ENCODE data around the gene SPRING1.
A peak's percentile ranks its signal among the peaks of the same experiment; 100 is the strongest.

SPRING1 gene

DNA sequence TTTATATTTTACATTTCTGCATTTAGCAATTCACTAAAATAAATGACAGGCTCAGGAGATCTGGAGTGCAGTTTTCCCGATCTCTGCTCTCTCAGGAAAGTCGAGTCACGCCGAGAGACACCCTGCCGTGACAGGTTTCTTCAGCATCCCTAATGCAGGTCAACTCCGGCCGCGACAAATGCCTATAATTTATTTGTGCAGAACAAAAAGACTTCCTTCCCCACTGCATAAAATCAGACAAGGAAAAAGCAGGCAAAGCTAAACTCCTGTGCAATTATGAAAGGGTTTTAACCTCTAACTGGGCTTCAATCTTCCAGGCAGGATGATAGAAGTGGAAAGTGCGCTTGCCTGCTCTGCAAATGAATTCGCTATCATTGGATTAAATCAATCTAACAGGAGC is 28.1 kb downstream of the SPRING1 start:
- DNase-seq (ENCODE audit: low spot score), result no peak

DNA sequence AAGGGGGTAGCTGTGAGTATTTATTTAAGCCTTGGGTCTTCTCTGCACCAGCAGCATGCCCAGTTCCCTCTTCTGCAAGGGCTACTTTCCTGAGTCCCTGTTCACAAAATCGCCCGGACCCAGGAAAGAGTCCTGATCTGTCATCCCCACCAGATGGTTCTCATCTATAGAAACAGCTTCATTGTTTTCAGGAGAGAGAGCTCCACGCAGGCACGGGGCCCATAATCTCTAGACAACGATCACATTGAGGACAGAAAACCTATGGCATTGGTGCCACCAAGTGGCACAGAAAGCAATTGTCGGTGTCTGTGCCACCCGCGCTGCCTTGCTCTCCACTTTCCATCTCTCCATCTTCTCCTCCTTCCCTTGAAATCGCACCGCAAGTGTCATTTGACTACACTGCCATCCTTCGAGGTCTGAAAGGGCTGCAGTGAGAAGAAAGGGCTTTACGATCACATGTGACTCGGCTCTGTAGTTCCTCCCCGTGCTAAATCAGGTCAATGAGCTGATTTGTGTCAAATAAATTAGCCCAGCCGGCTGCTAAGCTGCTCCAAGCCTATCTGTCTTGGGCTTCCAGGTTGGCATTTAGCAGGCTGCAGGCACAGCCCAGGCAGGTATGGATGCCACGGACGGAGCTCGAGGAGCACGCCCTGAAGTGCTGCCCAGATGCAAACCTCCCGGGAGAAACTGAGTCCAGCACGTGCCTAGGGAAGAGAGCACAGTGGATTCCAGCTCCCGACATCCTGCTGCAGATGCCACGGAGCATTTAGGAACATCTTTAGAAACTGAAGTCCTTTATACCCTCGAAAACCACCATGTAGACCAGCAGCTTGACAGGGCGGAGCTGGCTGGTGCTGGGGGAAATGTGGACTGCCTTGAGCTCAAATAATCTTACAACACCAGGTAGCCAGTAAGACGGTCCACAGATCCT is 28.8 kb downstream of the SPRING1 start:
- DNase-seq (ENCODE audit: low spot score), result peak; percentile 65

DNA sequence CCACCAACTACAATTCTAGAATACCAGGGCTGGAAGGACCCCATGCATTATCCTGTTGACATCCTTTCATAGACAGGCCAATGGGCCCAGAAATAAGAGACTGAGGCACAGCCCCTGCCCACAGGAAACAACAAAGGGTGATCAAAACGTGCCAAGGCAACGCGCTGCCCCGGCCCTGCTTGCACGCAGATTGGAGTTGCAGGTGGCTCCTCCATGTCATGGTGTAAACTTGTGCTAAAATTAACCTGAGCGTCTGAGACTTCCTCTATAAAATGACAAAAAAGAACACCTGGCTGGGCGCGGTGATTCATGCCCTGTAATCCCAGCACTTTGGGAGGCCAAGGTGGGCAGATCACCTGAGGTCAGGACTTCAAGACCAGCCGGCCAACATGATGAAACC is 30.1 kb downstream of the SPRING1 start:
- DNase-seq (ENCODE audit: low spot score), result no peak

DNA sequence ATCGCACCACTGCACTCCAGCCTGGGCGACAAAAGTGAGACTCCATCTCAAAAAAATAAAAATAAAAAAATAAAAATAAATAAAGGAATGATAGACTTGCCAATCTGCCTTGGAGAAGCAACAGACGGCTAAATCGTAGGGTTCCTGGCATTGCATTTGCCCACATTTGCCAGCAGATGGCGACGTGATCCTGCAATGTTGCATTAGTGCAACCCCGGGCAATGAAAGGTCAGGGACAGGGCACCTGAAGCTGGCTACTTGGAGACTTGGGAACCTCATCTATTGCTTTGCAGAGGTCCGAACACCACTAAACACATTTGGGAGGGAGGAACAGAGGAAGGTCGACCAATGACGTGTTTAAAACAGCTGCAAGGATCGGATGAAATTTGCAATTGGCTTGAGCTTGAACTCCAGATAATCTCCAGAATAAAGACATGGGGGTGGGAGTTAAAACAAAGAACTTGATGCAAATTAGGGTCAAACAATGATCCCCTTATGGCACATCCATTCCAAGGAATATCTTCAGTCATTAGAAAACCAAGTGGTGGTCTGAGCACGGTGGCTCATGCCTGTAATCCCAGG is 34.6 kb downstream of the SPRING1 start:
- peak; percentile 70 for DNase-seq (ENCODE audit: low spot score)

DNA sequence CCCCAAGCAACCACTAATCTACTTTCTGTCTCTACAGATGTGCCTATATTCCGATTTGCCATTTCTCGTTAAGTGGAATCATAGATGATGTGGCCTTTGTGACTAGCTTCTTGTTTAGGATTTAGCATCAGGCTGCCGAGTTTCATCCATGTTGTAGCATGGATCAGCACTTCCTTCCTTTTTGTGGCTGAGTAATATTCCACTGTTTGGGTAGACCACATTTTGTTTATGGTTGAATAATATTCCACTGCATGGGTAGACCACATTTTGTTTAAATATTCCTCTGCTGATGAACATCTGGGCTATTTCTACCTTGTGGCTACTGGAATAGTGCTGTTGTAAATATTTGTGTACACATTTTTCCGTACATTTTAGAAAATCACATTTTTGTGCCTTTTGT is 36.4 kb downstream of the SPRING1 start:
- no peak for DNase-seq (ENCODE audit: low spot score)

DNA sequence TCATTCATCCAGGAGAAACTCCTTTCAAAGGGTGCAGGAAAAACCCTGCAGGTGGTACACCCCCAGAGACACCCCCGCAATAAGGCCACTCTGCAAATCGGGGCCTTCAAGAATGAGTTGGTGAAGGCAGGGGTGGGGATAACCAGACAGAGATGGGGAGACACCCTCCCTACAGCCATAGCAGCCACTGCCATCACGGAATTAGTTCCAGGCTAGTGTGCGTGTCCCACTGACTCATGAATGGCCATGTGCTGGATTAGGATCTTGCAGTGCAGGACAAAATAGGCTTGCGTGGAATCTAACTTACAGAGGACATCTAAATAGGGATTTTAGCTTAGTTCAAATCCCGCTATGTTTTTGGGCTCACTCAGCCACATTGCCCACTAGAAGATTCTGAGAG is 37.8 kb downstream of the SPRING1 start:
- DNase-seq (ENCODE audit: low spot score), result no peak

DNA sequence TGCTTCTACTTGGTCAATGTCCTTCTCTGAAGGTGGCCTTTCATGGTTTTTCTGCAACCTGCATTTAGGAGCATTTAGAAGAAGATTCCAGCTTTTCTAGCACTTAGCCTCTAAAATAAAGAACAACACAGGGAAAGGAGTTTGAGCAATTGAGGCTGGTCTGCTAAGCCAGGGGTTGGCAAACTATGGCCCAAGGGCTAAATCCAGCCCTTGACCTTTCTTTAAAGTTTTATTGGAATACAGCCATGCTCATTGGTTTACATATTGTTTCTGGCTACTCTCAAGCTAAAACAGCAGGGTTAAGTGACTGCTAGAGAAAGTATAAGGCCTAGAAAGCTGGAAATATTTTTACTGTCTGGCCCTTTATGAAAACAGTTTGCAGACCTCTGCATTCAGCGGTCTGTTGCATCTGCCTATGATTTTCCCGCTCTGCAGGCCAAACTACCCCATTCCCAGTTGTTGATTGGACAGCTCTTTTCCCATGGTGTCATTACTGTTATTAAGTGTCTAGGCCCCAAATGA is 39.3 kb downstream of the SPRING1 start:
- no peak for DNase-seq (ENCODE audit: low spot score)

DNA sequence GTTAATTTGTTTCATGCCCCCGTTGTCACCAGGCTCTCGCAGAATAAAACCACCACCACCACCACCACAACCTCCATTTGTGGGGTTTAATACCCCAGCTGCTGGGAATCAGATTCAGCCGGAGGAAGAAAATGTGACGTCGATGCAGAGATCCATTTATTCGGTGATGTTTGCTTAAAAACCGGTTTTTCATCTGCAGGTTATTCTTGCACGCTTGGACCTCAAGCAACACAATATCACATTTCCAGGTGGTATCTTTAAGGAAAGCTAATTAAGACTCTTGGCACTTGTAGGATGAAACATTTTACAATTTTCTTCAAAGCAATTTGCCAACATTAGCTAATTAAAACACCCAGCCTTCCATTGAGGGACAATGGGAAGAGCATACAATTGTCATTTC is 39.8 kb downstream of the SPRING1 start:
- no peak for DNase-seq (ENCODE audit: low spot score)

DNA sequence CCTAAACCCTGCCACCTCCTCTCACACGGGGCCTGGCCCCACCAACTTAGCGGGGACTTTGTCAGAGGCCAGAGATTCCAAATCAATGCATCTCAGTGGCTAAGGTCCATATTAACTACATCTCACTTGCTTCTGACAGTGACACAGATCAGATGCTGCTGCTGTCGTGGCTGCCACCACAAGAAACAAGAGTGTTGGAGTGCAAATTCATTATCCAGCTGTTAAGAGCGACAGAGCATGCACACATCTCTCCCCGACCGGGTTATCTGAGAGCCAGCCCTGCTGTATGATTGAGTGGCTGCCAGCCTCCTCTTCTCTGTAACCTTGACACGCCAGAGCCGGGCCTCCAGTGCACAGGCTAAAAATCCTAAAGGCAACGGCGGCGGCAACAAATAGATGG is 40.2 kb downstream of the SPRING1 start:
- DNase-seq (ENCODE audit: low spot score), result peak; percentile 80

DNA sequence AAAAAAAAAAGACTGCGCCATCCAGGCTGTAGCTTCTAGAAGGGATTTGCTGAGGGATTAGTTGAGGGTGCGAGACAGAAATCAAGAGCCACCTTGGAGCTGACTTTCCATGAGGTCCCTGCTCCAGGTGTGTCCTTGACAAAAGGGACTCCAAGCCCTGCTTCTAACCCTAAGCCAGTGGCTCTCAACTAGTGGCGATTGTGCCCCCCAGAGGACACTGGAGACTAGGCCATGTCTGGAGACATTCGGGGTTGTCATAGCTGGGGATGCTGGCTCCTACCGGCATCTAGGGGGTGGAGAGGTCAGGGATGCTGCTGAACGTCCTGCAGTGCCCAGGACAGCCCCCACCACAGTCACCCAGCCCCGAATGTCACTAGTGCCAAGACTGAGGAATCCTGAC is 40.6 kb downstream of the SPRING1 start:
- peak; percentile 76 for DNase-seq (ENCODE audit: low spot score)

DNA sequence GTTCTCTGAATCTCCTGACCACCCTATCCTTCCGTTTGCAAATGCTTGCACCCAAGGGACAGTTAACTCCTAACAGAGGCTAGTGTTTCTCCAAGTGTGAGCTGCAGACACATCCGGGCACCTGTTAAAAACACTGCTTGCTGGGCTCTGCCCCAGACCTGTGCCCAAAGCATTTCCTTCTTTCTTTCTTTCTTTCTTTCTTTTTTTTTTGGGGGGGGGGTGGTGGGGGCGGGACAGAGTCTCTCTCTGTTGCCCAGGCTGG is 42.5 kb downstream of the SPRING1 start:
- DNase-seq (ENCODE audit: low spot score), result no peak

DNA sequence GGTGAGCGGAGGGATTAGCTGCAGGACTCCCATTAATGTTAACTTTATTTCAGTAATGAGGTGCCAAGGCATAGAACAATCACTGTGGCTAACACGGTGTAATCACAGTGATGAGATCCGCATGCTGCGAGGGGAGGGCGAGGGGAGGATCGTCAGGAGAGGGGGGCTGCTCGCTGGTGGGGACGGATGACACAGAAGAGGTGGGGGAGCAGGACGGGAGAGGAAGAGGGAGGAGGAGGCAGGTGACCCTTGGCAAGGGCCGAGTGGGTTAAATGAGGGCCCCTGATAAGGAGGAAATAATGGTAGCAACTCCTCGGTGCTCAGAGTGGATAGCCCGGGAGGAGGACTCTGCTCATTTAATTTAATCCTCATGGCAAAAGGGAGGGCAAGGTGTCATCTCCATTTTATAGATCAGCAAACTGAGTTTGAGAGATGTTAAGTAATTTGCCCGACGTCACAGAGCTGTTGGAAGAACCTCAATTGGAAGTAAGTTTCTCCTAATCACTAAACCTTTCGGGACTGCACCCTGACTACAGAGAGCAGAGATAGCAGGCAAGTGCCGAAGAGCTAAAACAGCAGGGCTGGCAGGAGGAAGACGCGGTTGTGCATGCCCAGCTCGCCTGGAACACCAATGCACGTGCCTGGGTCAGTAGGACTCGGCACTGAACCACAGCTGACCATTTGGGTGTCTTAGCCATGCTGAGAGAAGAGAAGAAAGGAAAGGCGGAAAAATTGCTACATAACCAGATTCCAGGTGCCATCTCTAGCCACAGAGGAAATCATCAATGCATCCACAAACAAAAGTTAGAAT is 43.0 kb downstream of the SPRING1 start:
- no peak for DNase-seq (ENCODE audit: low spot score)

DNA sequence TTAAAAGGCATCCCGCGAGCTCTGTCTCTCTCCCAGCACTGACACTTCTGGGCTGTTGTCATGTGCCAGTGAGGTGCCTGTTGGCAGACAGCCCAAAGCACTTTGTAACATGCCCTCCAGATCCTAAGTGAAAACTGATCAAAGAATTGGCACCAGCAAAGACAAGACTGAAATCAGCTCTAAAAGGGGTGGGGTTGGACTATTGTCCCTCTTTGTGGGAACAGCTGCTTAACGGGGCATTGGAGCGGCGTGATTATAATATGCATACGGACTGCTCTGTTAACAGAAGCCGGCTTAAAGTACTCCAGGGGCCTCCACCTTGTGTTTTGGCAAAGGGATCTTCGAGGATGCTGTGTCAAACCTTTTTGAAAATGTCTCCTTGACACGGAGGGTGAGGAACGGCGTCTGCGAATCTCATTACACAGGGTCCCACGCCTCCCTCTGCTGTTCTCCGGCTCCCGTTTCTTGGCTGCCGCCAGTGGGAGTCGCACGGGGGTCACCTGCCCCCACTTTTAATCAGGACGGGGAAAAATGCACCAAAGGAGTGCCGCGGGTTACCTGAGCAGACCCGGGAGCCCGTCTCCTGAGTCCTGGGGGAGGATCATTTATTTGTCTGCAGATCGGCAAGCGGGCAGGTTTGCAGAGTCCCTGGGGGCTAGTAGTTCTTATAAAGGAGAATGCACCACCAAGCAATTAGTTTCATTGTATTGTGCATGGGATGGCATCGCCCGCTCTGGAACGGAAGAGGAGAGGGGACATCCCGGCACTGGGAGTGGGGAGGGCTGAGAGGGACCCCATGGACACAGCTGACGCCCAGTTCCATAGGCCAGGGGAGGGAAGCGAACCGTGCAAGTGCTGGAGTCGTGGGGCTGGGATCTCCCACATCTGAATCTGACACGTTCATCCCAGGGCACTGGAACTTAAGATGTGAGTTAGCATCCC is 44.3 kb downstream of the SPRING1 start:
- DNase-seq (ENCODE audit: low spot score), result no peak

DNA sequence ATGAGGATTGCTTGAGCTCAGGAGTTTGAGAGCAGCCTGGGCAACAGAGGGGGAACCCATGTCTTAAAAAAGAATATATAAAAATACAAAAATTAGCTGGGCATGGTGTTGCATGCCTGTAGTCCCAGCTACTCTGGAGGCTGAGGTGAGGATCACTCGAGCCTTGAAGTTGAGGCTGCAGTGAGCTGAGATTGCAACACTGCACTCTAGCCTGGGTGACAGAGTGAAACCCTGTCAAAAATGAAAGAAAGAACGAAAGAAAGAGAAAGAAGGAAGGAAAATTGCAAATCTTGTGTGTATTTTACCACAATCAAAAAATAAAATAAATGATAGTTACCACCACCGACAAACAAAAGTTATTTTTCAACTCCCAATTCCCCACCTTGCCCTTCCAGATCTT is 45.3 kb downstream of the SPRING1 start:
- DNase-seq (ENCODE audit: low spot score), result no peak

DNA sequence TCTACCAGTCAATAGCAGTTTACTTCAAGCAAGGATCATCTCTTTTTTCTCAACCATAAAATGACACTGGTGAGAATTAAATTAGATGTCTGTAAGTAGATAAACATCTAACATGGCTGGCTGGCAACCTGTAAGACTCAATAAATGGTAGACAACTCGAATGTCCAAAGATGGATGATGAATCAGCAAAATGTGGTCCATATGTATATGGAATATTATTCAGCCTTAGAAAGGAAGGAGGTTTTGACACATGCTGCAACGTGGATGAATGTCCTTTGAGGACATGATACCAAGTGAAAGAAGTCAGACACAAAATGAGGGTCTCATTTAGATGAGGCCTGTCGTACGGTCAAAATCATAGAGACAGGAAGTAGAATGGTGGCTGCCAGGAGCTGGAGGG is 46.2 kb downstream of the SPRING1 start:
- DNase-seq (ENCODE audit: low spot score), result peak; percentile 70

DNA sequence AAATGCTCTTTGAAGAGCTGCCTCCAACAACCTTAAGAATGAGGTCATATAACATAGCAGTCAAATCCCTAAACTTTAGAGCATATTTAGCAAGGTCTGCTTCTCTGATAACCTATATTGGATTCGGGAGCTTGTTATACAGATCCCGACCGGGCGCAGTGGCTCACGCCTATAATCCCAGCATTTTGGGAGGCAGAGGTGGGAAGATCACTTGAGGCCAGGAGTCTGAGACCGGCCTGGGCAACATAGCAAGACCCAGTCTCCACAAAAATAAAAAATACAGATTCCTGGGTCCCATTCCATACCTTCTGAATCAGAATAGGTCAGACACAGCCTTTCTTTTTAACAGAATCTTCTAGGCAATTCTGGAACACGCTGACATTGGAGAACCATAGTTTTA is 46.7 kb downstream of the SPRING1 start:
- no peak for DNase-seq (ENCODE audit: low spot score)

DNA sequence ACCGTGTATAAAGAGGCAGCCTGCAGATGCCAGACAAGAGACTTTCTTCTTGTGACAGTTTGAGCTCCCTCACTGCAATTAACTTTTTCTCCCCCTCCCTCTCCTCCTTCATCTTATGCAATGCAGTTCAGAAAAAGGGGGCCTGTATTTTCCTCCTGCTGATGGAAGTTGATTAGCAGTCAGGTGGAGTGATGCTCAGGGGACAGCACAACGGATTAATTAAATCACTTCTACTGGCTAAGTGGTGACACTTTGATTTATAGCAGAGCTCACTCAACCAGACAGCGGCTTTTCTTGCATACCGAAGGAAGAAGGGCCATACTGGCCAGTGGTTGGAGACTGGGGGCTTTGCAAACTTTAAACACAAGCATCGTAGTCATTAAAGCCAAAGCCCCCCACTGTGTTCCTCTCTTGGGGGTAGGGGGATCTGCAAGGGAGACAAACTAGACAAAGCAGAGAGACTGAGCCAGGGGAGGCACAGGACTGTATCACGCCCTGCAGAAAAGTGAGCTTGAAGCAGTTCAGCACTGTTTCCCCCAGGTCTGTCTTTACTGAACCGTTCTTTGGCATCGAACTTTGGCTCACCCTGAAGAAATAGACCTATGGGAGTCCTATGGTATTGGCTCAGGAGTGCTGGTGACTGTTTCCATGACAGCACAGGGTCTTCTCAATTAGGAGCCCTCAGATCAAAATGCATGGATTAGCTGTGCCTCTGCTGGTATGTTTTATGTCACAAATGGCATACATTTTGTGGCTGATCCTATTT is 47.7 kb downstream of the SPRING1 start:
- peak; percentile 96 for DNase-seq (ENCODE audit: low spot score)

DNA sequence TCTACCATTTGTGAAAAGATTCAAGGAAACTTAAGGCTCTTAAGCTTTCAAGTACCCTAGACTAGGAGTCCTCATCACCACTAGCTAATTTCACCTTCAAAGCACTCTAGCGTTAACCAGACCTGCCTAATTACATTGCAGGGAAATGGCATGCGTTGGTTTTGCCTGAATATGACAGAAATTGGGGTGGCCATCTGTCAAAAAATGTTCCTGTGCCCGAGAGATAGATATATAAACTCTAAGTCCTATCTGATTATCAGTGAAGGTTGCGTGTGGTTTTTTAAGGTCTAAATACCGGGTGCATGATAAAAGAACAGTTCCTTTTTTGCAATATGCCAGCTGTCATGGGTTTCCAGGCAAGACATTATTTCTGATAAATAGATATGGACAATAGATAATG is 48.3 kb downstream of the SPRING1 start:
- DNase-seq (ENCODE audit: low spot score), result peak; percentile 60
